Panc1 (cell line): Measurements from ENCODE around the gene DNAL1. TPM values are rescaled to one million over a fixed set of nuclear protein-coding genes. Genes with fewer than 3 reads are reported as not detected.
"Not testable (repeated sequence)": the region's sequence is repeated elsewhere in the genome, so short reads cannot be mapped to it uniquely, and the experiment has no call there.

Experiments used
- ATAC-seq: fragments of 200-7000 bp; cut with Tn5 transposase; 2 replicates; pipeline ENCODE4 v1.9.1; 2020; ENCODE audit warnings: mild to moderate bottlenecking, moderate library complexity
- BruUV-seq: library from RNA; stranded (reverse); fragments of 400-500 nt; replicated peaks from 2 replicates; lab custom pipeline; 2021; lab: Mats Ljungman, UMichigan
- CTCF ChIA-PET: fragments of 300-600 bp; sonication (Branson Sonifier 250); formaldehyde crosslinking; loops from one replicate; lab custom pipeline; 2022; ENCODE audit warnings: antibody characterized with exemption; lab: Charles Lee
- POLR2A ChIA-PET: fragments of 300-600 bp; sonication (Branson Sonifier 250); formaldehyde crosslinking; loops from one replicate; lab custom pipeline; 2022; ENCODE audit warnings: antibody characterized with exemption; lab: Charles Lee
- DNase-seq: peaks from one replicate; pipeline ENCODE4 v3.0.0-alpha.2; 2010; ENCODE audit warnings: low read depth, low spot score
- H3K27ac ChIP-seq: 2 replicates; pipeline ENCODE4 v1.5.1; 2011; ENCODE audit warnings: mild to moderate bottlenecking, low read length, inconsistent platforms
- H3K27me3 ChIP-seq: fragments of 200-500 bp; sonication (Bioruptor generic); 2 replicates; pipeline ENCODE4 v1.6.0; 2014; ENCODE audit warnings: low read length, inconsistent platforms; ENCODE audit not compliant: control insufficient read depth, insufficient read depth
- H3K36me3 ChIP-seq: fragments of 200-500 bp; sonication (Bioruptor generic); 2 replicates; pipeline ENCODE4 v1.5.1; 2014; ENCODE audit warnings: inconsistent platforms, mild to moderate bottlenecking, low read length, moderate library complexity; ENCODE audit not compliant: control insufficient read depth, insufficient read depth
- H3K4me1 ChIP-seq: 2 replicates; pipeline ENCODE4 v1.5.1; 2011; ENCODE audit warnings: inconsistent platforms, mild to moderate bottlenecking, low read length, moderate library complexity; ENCODE audit not compliant: control insufficient read depth, insufficient read depth
- H3K4me3 ChIP-seq, 2 experiments: 2 replicates each; pipeline ENCODE4 v1.5.1; 2011 to 2012; ENCODE audit warnings: low read depth in 2 of 2, low read length in 2 of 2, mild to moderate bottlenecking in 2 of 2, inconsistent platforms in 1 of 2, moderate library complexity in 1 of 2
- H3K9me3 ChIP-seq: fragments of 200-500 bp; sonication (Bioruptor generic); 2 replicates; pipeline ENCODE4 v1.5.1; 2014; ENCODE audit warnings: low read depth, mild to moderate bottlenecking, inconsistent platforms, low read length, moderate library complexity; ENCODE audit not compliant: control insufficient read depth, insufficient read depth
- POLR2AphosphoS5 ChIP-seq: IDR thresholded peaks from 2 replicates; pipeline ENCODE4 v1.6.1; 2012; ENCODE audit warnings: mild to moderate bottlenecking, low read depth, low read length, moderate library complexity
- REST ChIP-seq, 2 experiments: IDR thresholded peaks; 2 replicates each; pipeline ENCODE4 v1.6.1; 2011 to 2012; ENCODE audit warnings: low read depth in 2 of 2, control low read depth in 1 of 2, low read length in 1 of 2, mild to moderate bottlenecking in 1 of 2, moderate library complexity in 1 of 2; ENCODE audit not compliant: insufficient read depth in 1 of 2
- SIN3A ChIP-seq: IDR thresholded peaks from 2 replicates; pipeline ENCODE4 v1.6.1; 2012; ENCODE audit warnings: low read depth, mild to moderate bottlenecking, low read length, moderate library complexity, borderline replicate concordance; ENCODE audit not compliant: insufficient read depth
- TCF7L2 ChIP-seq: IDR thresholded peaks from 2 replicates; pipeline ENCODE4 v1.6.1; 2011; ENCODE audit warnings: mild to moderate bottlenecking, low read depth, low read length, inconsistent platforms
- in situ Hi-C: cut with HindIII; loops from 2 replicates; pipeline ENCODE4 v1.10.0; 2016; ENCODE audit warnings: low sequenced_read_pairs, low pct_unique_long_range_greater_than_20kb
- intact Hi-C: fragments of 100-400 bp; cut with micrococcal nuclease; formaldehyde crosslinking; loops from one replicate; pipeline ENCODE4 v1.10.0; 2022; ENCODE audit not compliant: unreplicated experiment
- total RNA-seq: library from RNA; stranded (reverse); gene quantifications from one replicate; pipeline ENCODE4 v1.2.1, GENCODE V29; 2021; ENCODE audit not compliant: unreplicated experiment
- TF ChIP-seq, protein P1 (sequence below): fragments of 450-650 bp; IDR thresholded peaks from 2 replicates; pipeline ENCODE4 v1.5.1; 2017; ENCODE audit warnings: mild to moderate bottlenecking

The DNAL1 gene
- total RNA-seq, 1 experiment from 2014 or later: 15.2 TPM

GRCh38 chr14:73633116-73634010, 11.4 kb upstream of the DNAL1 start:
- peak overlapping the region; percentile 59 for H3K27ac ChIP-seq
- H3K4me1 ChIP-seq: no peaks in the 10 kb centered on the region
- TF ChIP-seq, protein P1, sequence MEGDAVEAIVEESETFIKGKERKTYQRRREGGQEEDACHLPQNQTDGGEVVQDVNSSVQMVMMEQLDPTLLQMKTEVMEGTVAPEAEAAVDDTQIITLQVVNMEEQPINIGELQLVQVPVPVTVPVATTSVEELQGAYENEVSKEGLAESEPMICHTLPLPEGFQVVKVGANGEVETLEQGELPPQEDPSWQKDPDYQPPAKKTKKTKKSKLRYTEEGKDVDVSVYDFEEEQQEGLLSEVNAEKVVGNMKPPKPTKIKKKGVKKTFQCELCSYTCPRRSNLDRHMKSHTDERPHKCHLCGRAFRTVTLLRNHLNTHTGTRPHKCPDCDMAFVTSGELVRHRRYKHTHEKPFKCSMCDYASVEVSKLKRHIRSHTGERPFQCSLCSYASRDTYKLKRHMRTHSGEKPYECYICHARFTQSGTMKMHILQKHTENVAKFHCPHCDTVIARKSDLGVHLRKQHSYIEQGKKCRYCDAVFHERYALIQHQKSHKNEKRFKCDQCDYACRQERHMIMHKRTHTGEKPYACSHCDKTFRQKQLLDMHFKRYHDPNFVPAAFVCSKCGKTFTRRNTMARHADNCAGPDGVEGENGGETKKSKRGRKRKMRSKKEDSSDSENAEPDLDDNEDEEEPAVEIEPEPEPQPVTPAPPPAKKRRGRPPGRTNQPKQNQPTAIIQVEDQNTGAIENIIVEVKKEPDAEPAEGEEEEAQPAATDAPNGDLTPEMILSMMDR: peak; percentile 88
- TF ChIP-seq SIN3A: no peak
- H3K36me3 ChIP-seq: no peaks in the 10 kb centered on the region
- ATAC-seq: peak; percentile 90
- ChIA-PET CTCF (interaction anchor here (0.6 to 1.4 kb wide), 2 partner anchors 123 to 126 kb away, joined by 3 read pairs; no protein-coding TSS in a partner anchor), POLR2A (no interaction called here)
- H3K27me3 ChIP-seq: no peaks in the 10 kb centered on the region
- H3K9me3 ChIP-seq: no peaks in the 10 kb centered on the region
- intact Hi-C loops (loop anchor here (5.0 kb wide), 1 partner anchor 126 kb away; no protein-coding TSS in a partner anchor), in situ Hi-C loops (no loop called here)
- no TSS peak for BruUV-seq
- H3K4me3 ChIP-seq: peak overlapping the region; percentile 41 to 53
- DNase-seq: peak; percentile 53

DNA sequence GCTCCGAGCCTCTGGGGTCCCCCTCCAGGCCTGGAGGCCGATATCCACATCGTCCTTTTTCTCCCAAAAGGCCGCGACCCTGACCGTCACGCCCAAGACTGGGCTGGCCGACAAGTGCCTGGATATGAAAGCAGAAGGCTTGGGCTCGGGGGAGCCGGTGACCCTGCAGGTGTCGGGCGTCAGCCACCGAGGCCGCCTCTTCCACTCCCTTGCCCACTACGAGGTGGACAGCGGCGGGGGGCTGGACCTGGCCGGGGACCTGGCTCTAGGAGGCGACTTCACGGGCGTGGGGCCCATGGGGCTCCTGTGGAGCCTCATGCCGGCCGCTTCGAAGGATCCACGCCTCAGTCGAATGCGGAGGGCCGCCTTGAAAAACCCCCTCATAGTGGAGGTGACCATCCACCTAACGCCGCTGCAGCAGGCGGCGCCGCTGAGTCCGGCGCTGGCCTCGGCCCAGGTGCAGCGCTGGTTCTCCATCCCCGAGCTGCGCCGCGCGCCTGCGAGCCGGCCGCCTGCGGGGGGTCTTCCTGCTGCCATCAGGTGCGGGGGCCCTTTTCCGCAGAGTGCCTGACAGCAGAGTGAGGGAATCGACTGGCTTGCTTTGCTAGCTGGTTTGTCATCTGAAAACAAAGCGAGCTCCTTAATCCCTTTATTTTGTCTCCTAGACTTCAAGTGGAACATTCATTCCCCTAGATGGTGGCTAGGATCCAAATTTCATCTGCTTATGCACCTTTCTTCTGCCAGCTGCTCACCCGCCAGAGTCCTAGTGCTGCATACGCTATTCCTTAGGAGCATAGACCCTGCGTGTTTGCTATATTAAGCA, 10.6 kb upstream of the DNAL1 start:
- ChIA-PET POLR2A (no interaction called here), CTCF (interaction anchor here (0.7 to 1.4 kb wide), 2 partner anchors 21 to 124 kb away, joined by 3 read pairs; no protein-coding TSS in a partner anchor)
- TF ChIP-seq, protein P1: no peak; the same call in 1 of the 2 replicates
- no peak for TF ChIP-seq SIN3A
- no peak for TF ChIP-seq REST (IDR thresholded peaks at IDR 0.05; ENCODE audit: insufficient read depth in 1 of 2, low read depth in 2 of 2, low read length in 1 of 2)
- TF ChIP-seq TCF7L2: no peak
- TF ChIP-seq POLR2AphosphoS5: no peak
- Histone ChIP-seq H3K4me3 (peak overlapping the region; percentile 41 to 53), H3K9me3 (no peaks in the 10 kb centered on the region), H3K4me1 (no peaks in the 10 kb centered on the region), H3K36me3 (no peaks in the 10 kb centered on the region), H3K27ac (peak overlapping the region; percentile 59), H3K27me3 (no peaks in the 10 kb centered on the region)
- ATAC-seq: peak; percentile 75
- intact Hi-C loops: loop anchor here (5.0 kb wide), 1 partner anchor 127 kb away; no protein-coding TSS in a partner anchor
- BruUV-seq: no TSS peak
- in situ Hi-C loops: no loop called here
- DNase-seq: no peak

DNA sequence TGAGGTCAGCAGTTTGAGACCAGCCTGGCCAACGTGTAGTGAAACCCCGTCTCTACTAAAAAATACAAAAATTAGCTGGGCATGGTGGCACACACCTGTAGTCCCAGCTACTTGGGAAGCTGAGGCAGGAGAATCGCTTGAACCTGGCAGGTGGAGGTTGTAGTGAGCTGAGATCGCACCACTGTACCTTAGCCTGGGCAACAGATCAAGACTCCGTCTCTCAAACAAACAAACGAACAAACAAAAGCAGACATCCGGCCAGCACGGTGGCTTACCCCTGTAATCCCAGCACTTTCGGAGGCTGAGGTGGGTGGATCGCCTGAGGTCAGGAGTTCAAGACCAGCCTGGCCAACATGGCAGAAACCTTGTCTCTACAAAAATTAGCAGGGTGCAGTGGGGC, 8.4 kb upstream of the DNAL1 start:
- H3K36me3 ChIP-seq, H3K4me1 ChIP-seq, H3K9me3 ChIP-seq, intact Hi-C loops, H3K4me3 ChIP-seq, ATAC-seq, DNase-seq, POLR2A ChIA-PET, H3K27me3 ChIP-seq, in situ Hi-C loops, H3K27ac ChIP-seq, CTCF ChIA-PET, BruUV-seq: not testable (repeated sequence)
